NCI-H2171 (cell line): ENCODE results near the gene MAP2K3.
"Not testable (repeated sequence)": the region's sequence is repeated elsewhere in the genome, so short reads cannot be mapped to it uniquely, and the experiment has no call there.

ENCODE experiments used
- DNase-seq: peaks from one replicate; lab custom pipeline; 2025; lab: John Stamatoyannopoulos, UW

The MAP2K3 gene

GRCh38 chr17:21296097-21297025 lies 11.8 kb downstream of the MAP2K3 start:
- peak; percentile 33 for DNase-seq

- DNase-seq = no peak
These were observed 12.6 kb downstream of the MAP2K3 start for GRCh38 chr17:21297026-21297520.

- DNase-seq = no peak
These were observed 13.1 kb downstream of the MAP2K3 start for GRCh38 chr17:21297597-21297996.

GRCh38 chr17:21298056-21298982 lies 13.8 kb downstream of the MAP2K3 start:
- DNase-seq = no peak

GRCh38 chr17:21298983-21299519 lies 14.5 kb downstream of the MAP2K3 start:
- DNase-seq = no peak

- DNase-seq = peak; percentile 88
These were observed 15.6 kb downstream of the MAP2K3 start for GRCh38 chr17:21299981-21300600.

- DNase-seq = no peak
These were observed 16.4 kb downstream of the MAP2K3 start for GRCh38 chr17:21300601-21301571.

GRCh38 chr17:21301593-21302550 lies 17.4 kb downstream of the MAP2K3 start:
- DNase-seq = no peak

- DNase-seq = no peak
These were observed 18.4 kb downstream of the MAP2K3 start for GRCh38 chr17:21302711-21303425.

- DNase-seq = no peak
These were observed 19.0 kb downstream of the MAP2K3 start for GRCh38 chr17:21303441-21304065.

GRCh38 chr17:21304091-21304490 lies 19.6 kb downstream of the MAP2K3 start:
- no peak for DNase-seq

- DNase-seq = not testable (repeated sequence)
These were observed 20.1 kb downstream of the MAP2K3 start for GRCh38 chr17:21304551-21305151.

- DNase-seq = not testable (repeated sequence)
These were observed 21.1 kb downstream of the MAP2K3 start for GRCh38 chr17:21305431-21306180.

- DNase-seq = not testable (repeated sequence)
These were observed 22.2 kb downstream of the MAP2K3 start for GRCh38 chr17:21306611-21307272.

- DNase-seq = not testable (repeated sequence)
These were observed 22.7 kb downstream of the MAP2K3 start for GRCh38 chr17:21307273-21307625.

GRCh38 chr17:21308931-21309381 lies 24.4 kb downstream of the MAP2K3 start:
- DNase-seq = not testable (repeated sequence)
